Endothelial cell of hepatic sinusoid (primary cell): ENCODE data around the gene SDHA.
"Not testable (repeated sequence)": the region's sequence is repeated elsewhere in the genome, so short reads cannot be mapped to it uniquely, and the experiment has no call there.

Source experiments
- in situ Hi-C: cut with HindIII; loops from 2 replicates; pipeline ENCODE4 v1.10.0; 2017; ENCODE audit warnings: low sequenced_read_pairs

Gene SDHA

GRCh38 chr5:217494-218456 lies at the start of gene SDHA, which contains the start of gene CCDC127:
Gene SDHA, plus strand, starts transcription at chr5:218320. Its CDS starts 36 bp downstream, at chr5:218356.
Gene CCDC127, minus strand, starts transcription at chr5:218153. Its CDS starts 1,304 bp downstream, at chr5:216849.
- in situ Hi-C loops: not testable (repeated sequence)

- in situ Hi-C loops: no loop called here
These were observed 48.9 kb upstream of the SDHA start for GRCh38 chr5:169071-169727.

GRCh38 chr5:169728-170094 lies 48.4 kb upstream of the SDHA start:
- in situ Hi-C loops: no loop called here

GRCh38 chr5:170971-171800 lies 46.9 kb upstream of the SDHA start:
- in situ Hi-C loops: no loop called here

GRCh38 chr5:171801-172331 lies 46.3 kb upstream of the SDHA start:
- in situ Hi-C loops: no loop called here

- in situ Hi-C loops: no loop called here
These were observed 45.7 kb upstream of the SDHA start for GRCh38 chr5:172421-172820.

GRCh38 chr5:172841-173251 lies 45.3 kb upstream of the SDHA start:
- in situ Hi-C loops: no loop called here

- in situ Hi-C loops: no loop called here
These were observed 44.5 kb upstream of the SDHA start for GRCh38 chr5:173392-174290.

GRCh38 chr5:174291-174600 lies 43.9 kb upstream of the SDHA start:
- in situ Hi-C loops: no loop called here

- in situ Hi-C loops: no loop called here
These were observed 43.1 kb upstream of the SDHA start for GRCh38 chr5:174876-175465.

GRCh38 chr5:176296-176823 lies 41.8 kb upstream of the SDHA start:
- in situ Hi-C loops: no loop called here

GRCh38 chr5:178110-178509 lies 40.0 kb upstream of the SDHA start:
- in situ Hi-C loops: no loop called here

GRCh38 chr5:179401-179800 lies 38.7 kb upstream of the SDHA start:
- in situ Hi-C loops: no loop called here

- in situ Hi-C loops: no loop called here
These were observed 37.7 kb upstream of the SDHA start for GRCh38 chr5:180286-180918.

- in situ Hi-C loops: no loop called here
These were observed 37.0 kb upstream of the SDHA start for GRCh38 chr5:181160-181559.

GRCh38 chr5:181566-181965 lies 36.6 kb upstream of the SDHA start:
- in situ Hi-C loops: no loop called here

- in situ Hi-C loops: no loop called here
These were observed 36.0 kb upstream of the SDHA start for GRCh38 chr5:182126-182525.

GRCh38 chr5:184471-184870 lies 33.6 kb upstream of the SDHA start:
- in situ Hi-C loops: no loop called here
